Thoracic aorta (tissue), 2 donors: ENCODE data around the gene WDFY3. TPM values are rescaled to one million over a fixed set of nuclear protein-coding genes. Genes with fewer than 3 reads are reported as not detected.
"Not testable (repeated sequence)": the region's sequence is repeated elsewhere in the genome, so short reads cannot be mapped to it uniquely, and the experiment has no call there.

ENCODE experiments used
- ATAC-seq: fragments of 150-250 bp; one replicate; pipeline ENCODE4 v1.8.0; 2017; ENCODE audit warnings: low read depth; ENCODE audit not compliant: insufficient number of reproducible peaks, low FRiP score
- DNase-seq: peaks from one replicate; pipeline ENCODE4 v3.0.0-alpha.2; 2020; ENCODE audit warnings: low spot score
- H3K27ac ChIP-seq, 2 donors: fragments of 200-600 bp; sonication (generic); 1 replicate in 1 of 2; 2 replicates in 1 of 2; pipeline ENCODE4 v1.5.1; 2016; ENCODE audit warnings: mild to moderate bottlenecking in 2 of 2, moderate library complexity in 2 of 2
- H3K27me3 ChIP-seq: fragments of 200-600 bp; sonication (generic); replicated peaks from 2 replicates; pipeline ENCODE4 v1.6.0; 2016; ENCODE audit warnings: mild to moderate bottlenecking; ENCODE audit not compliant: insufficient read depth
- H3K36me3 ChIP-seq: fragments of 200-600 bp; sonication (generic); one replicate; pipeline ENCODE4 v1.5.1; 2016
- H3K4me1 ChIP-seq, 2 donors: fragments of 200-600 bp; sonication (generic); 1 replicate in 1 of 2; 2 replicates in 1 of 2; pipeline versions ENCODE4 v1.5.1 to v1.6.0; 2016; ENCODE audit warnings: low read depth in 2 of 2, mild to moderate bottlenecking in 1 of 2; ENCODE audit not compliant: control insufficient read depth in 1 of 2
- H3K4me3 ChIP-seq: fragments of 200-600 bp; sonication (generic); 2 replicates; pipeline ENCODE4 v1.5.1; 2016; ENCODE audit warnings: mild to moderate bottlenecking
- H3K9me3 ChIP-seq: fragments of 200-600 bp; sonication (generic); 2 replicates; pipeline ENCODE4 v1.5.1; 2016
- CTCF ChIP-seq: fragments of 200-600 bp; sonication (generic); IDR thresholded peaks from one replicate; pipeline ENCODE4 v1.5.1; 2019; ENCODE audit warnings: antibody characterized with exemption
- total RNA-seq, 2 donors: library from RNA; depleted of rRNA; stranded (reverse); fragments of >200 nt; gene quantifications; one replicate each; pipeline versions ENCODE4 v1.1.0 to v1.2.3, GENCODE V29; 2016

Gene WDFY3
- total RNA-seq, 2 donors from 2014 or later: 116 to 140 TPM

- Histone ChIP-seq H3K4me3 (no peak overlapping the region), H3K27ac (peak overlapping the region in 1 of 2 donors; percentile 32), H3K9me3 (no peaks in the 10 kb centered on the region), H3K4me1 (peaks cover 8 to 23% of the 10 kb centered on the region in 2 donors), H3K36me3 (no peaks in the 10 kb centered on the region), H3K27me3 (no peaks in the 10 kb centered on the region)
- ATAC-seq: no peak
- TF ChIP-seq CTCF: no peak
- no peak for DNase-seq
These were observed 118.5 kb downstream of the WDFY3 start for GRCh38 chr4:84847978-84848377.

DNA sequence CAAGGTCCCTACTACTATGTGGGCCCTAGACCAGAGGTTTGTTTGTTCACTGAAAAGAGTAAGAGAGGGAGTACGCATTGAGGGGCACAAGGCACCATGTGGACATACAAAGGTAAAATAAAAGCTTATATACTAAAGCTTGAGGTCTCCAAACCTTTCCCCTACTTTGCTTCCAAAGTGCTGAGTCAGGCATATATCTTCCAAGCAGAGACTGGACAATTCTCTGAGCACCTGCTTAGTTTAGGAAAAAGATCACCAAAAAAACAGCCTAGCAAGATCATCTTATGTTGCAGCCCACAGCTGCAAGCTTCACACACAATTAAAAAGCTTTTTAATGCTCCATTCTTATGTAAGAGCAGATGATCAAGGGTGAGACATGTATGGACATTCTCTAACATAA is 119.5 kb downstream of the WDFY3 start:
- Histone ChIP-seq H3K27ac (peak overlapping the region in 1 of 2 donors; percentile 21), H3K4me1 (peaks cover 8 to 23% of the 10 kb centered on the region in 2 donors), H3K4me3 (no peak overlapping the region), H3K27me3 (no peaks in the 10 kb centered on the region), H3K9me3 (no peaks in the 10 kb centered on the region), H3K36me3 (no peaks in the 10 kb centered on the region)
- DNase-seq (no peak), ATAC-seq (no peak)
- no peak for TF ChIP-seq CTCF

GRCh38 chr4:84841435-84841834 is 125.1 kb downstream of the WDFY3 start:
- Histone ChIP-seq H3K4me3 (no peak overlapping the region), H3K27me3 (no peaks in the 10 kb centered on the region), H3K36me3 (peaks cover 5% of the 10 kb centered on the region), H3K27ac (no peak overlapping the region), H3K4me1 (no peaks in the 10 kb centered on the region), H3K9me3 (no peaks in the 10 kb centered on the region)
- no peak for TF ChIP-seq CTCF
- no peak for DNase-seq
- no peak for ATAC-seq

GRCh38 chr4:84837751-84838150 is 128.7 kb downstream of the WDFY3 start:
- no peaks in the 10 kb centered on the region for H3K4me1 ChIP-seq
- H3K27ac ChIP-seq: no peak overlapping the region
- no peaks in the 10 kb centered on the region for H3K9me3 ChIP-seq
- DNase-seq (no peak), ATAC-seq (no peak)
- TF ChIP-seq CTCF: no peak
- H3K27me3 ChIP-seq: no peaks in the 10 kb centered on the region
- H3K36me3 ChIP-seq: peaks cover 5% of the 10 kb centered on the region
- no peak overlapping the region for H3K4me3 ChIP-seq

DNA sequence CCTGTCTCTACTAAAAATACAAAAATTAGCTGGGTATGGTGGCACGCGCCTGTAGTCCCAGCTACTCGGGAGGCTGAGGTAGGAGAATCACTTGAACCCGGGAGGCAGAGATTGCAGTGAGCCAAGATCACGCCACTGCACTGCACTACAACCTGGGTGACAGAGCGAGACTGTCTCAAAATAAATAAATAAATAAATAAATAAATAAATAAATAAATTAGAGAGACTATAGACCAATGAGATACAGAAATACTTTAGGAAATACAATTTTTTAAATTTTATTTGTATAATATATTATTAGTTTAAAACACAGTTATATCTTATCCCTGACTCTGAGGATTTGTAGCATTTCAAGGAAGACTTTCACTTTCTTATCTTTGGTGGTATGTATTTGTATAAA is 136.9 kb downstream of the WDFY3 start:
- not testable (repeated sequence) for H3K27ac ChIP-seq, ATAC-seq, H3K9me3 ChIP-seq, H3K4me3 ChIP-seq, H3K27me3 ChIP-seq, H3K36me3 ChIP-seq, DNase-seq, H3K4me1 ChIP-seq

DNA sequence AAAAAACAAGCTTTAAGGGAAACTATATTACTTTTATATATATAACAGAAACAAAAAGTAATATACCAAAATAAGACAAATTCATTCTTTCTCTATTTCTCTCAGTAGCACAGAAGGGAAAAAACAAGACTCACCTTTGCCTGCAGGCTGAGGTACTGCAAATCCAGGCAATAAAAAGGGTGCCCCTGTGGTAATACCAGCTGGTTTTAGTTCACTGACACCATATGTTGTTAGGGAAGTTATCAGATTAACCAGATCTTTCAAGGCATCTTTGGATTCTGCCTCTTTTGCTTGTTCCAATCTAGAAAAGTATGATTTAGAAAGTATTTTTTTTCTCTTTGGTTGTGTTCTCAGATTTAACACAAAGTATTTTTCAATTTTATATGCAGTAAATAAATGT is 139.8 kb downstream of the WDFY3 start:
- DNase-seq (no peak), ATAC-seq (no peak)
- no peaks in the 10 kb centered on the region for H3K27me3 ChIP-seq
- no peak overlapping the region for H3K4me3 ChIP-seq
- no peaks in the 10 kb centered on the region for H3K4me1 ChIP-seq
- no peak overlapping the region for H3K27ac ChIP-seq
- H3K9me3 ChIP-seq: no peaks in the 10 kb centered on the region
- peaks cover 9% of the 10 kb centered on the region for H3K36me3 ChIP-seq
- no peak for TF ChIP-seq CTCF
